HG03354 (cell line): ENCODE results near the gene PTPRE.

ENCODE experiments used
- ATAC-seq: cut with Tn5 transposase; IDR thresholded peaks from one replicate; pipeline ENCODE4 v1.9.1; 2021; ENCODE audit warnings: mild to moderate bottlenecking; ENCODE audit not compliant: unreplicated experiment, poor library complexity, severe bottlenecking

The PTPRE gene

DNA sequence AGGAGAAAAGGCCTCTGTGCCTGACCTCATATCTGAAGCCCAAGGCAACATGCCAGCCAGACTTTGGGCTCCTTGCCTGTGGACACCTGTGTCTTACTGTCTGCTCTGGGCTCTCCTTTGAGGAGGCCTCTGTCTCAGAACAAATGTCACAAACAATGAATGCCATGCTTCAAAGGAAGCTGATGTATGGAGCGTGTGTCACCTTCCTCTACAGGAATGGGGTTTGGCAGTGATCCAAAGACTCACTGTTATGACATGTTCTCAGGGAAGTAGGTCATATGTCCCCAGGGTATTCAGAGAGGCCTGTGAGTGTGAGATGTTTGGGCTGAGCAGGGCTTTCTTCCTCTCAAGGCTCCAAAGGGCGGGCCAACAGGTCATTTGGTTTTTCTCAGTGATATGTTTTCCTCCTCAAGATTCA lies 38.4 kb downstream of the PTPRE start:
- no peak for ATAC-seq

- ATAC-seq = no peak
Measured at GRCh38 chr10:127945948-127946711, 39.2 kb downstream of the PTPRE start.

DNA sequence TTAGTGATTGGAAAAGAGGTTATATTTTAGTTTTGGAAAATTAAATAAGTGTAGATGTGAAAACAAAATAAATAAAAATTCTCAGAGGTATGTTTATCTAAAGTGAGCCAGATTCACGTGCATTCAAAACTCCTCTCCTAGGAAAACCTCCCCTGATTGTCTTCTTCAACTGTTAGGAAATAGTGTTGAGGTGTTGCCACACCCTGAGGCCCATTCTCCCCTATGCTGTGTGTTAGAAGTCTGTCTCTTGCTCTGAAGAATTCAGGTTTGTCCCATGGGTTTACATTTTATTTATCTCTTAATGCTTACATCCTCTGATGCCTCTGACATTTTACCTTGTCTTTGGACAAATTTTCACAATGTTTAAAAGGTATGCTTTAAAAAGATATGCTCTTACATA lies 40.3 kb downstream of the PTPRE start:
- ATAC-seq = no peak

DNA sequence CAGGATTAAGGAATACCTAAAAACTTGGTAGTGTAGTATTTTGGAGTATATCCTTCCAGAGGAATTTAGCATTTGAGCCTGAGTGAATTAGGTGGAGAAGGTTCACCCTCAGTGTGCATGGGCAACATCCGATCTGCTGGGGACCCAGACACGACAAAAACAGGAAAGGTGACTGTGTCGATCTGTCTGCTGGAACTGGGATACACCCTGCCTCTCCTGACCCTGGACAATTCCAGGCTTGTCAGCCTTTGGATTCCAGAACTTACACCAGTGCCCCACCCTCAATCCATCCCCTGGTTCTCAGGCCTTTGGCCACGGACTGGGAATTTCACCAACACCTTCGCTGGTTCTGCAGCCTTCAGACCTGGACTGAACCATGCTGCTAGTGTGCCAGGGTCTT lies 41.9 kb downstream of the PTPRE start:
- ATAC-seq = no peak

DNA sequence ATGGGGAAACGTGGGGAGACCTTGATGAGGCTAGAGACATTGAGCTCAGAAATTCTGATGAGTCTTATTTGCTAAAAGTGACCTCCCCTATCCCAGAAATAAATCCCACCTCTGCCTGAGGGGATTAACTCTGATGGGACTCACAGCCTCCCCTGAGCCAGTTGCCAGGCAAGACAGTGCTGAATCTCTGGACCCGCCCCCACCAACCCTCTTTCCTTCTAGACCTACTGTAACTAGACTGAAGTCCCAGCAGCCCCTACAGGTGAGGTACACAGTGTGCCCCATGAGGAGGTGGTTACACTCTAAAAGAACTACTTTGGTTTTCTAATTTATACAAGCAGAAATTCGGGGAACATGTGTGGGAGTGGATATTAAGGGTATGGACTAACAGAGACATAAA lies 42.9 kb downstream of the PTPRE start:
- ATAC-seq = no peak

DNA sequence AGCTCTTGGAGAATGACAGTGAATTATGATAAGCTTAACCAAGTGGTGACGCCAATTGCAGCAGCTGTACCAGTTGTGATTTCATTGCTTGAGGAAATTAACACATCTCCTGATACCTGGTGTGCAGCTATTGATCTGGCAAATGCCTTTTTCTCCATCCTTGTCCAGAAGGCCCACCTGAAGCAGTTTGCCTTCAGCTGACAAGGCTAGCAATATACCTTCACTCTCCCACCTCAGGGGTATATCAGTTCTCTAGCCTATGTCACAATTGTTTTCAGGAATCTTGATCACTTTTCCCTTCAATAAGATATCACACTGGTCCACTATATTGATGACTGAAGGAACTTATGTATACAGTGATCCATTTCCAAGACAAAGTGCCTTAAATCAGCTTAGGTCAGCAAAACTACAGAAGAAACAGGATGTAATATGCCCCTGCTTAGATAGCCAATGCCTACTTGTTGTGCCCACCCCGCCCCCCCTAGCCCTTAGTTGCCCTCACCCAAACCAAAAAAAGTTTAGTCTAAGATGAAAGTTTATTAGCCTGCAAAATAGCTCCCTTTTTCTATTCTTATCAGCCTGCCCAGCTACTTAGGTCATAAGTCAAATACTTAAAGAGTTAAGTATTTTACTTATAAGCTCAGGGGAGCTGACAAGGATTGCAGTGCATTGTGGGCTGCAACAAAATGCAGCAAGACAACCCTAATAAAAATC lies 45.1 kb downstream of the PTPRE start:
- no peak for ATAC-seq

DNA sequence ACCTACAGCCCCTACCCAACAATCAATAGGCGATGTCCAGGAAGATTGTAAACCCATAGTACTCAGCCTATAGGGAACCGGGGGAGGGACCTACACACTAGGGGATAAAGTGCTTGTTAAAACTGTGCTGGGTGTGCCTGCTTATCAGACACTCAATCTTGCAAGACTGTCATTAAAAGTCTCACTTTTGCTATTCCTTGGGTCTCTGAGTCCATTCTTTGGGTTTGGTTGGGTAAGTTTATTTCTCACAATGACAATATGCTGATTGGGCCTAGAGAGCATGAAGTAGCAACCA lies 45.6 kb downstream of the PTPRE start:
- ATAC-seq = no peak

GRCh38 chr10:127952918-127953317 lies 46.0 kb downstream of the PTPRE start:
- no peak for ATAC-seq

- ATAC-seq = no peak
Measured at GRCh38 chr10:127953876-127954275, 47.0 kb downstream of the PTPRE start.

DNA sequence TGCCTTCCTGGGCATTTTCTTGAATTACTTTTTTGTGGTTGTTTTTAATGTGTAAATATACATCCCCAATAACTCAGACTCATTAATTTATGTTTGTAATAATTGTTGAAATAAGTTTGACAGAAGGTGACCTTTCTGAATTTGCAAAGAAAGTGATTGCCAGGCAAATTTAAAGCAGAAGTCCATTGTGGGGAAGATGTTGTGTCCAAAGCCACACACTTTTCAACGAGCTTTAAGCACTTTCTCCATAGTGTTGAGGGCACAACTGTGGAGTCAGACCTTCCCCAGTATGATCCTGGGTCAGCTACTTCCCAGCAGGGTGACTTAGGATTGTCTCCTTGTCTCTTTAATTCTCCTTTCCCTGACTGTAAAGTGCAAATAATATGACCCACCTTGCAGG lies 52.5 kb downstream of the PTPRE start:
- no peak for ATAC-seq

GRCh38 chr10:127961071-127961470 lies 54.2 kb downstream of the PTPRE start:
- no peak for ATAC-seq

DNA sequence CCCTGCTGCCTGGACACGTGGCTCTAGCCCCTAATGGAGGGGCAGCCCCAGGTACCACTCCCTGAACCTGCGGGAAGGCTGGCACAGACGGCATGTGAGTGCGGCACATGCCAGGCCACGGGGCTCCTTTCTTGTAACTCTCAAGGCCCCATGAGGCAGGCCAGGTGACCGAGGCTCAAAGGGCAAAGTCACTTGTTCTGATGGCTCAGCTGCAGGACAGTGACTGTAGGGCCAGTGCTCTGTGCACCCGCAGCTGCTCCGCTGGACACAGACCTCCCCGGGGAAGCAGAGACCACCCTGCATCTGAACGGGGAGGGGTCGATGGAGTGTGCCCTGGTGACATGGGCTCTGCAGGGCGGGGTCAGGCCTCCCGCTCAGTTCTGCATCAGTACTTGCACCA lies 55.3 kb downstream of the PTPRE start:
- no peak for ATAC-seq

DNA sequence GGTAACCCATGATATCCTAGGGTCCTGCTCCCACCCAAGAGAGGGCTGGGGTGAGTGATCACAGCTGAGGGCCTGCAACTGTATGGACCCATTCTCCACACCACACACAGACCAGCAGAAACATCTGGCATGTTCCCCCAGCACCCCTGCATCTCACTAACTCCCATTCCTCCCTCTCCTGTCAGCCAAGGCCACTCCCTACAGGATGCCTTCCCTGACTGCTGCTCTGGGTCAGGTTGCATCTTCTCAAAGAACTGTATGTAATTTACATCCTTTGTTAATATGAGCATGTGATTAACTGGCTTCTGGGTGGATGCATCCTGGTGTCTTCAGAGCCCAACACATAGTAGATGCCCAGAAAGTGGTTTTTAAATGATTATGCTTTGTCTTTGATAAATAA lies 56.2 kb downstream of the PTPRE start:
- ATAC-seq = no peak

DNA sequence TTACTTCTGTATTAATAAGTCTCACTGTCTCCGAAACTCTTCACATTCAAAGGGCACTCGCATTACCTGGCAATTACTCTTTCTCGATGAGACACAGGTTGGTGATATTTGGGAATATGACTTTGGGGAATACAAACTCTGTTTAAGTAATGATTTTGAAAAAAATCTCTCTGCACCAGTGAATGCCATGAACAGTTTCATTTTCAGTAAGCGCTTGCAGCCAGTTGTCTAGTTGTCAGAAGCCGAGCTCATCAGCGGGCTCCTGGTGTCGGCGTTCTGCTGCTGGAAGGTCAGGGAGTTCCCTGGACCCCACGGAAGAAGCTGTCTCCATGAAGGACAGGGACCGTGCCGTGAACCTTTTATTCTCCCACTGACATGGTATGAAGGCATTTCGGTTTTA lies 57.7 kb downstream of the PTPRE start:
- no peak for ATAC-seq

- ATAC-seq = no peak
Measured at GRCh38 chr10:127966875-127967274, 60.0 kb downstream of the PTPRE start.

- ATAC-seq = no peak
Measured at GRCh38 chr10:127968027-127968441, 61.1 kb downstream of the PTPRE start.

GRCh38 chr10:127968659-127969058 lies 61.8 kb downstream of the PTPRE start:
- no peak for ATAC-seq

DNA sequence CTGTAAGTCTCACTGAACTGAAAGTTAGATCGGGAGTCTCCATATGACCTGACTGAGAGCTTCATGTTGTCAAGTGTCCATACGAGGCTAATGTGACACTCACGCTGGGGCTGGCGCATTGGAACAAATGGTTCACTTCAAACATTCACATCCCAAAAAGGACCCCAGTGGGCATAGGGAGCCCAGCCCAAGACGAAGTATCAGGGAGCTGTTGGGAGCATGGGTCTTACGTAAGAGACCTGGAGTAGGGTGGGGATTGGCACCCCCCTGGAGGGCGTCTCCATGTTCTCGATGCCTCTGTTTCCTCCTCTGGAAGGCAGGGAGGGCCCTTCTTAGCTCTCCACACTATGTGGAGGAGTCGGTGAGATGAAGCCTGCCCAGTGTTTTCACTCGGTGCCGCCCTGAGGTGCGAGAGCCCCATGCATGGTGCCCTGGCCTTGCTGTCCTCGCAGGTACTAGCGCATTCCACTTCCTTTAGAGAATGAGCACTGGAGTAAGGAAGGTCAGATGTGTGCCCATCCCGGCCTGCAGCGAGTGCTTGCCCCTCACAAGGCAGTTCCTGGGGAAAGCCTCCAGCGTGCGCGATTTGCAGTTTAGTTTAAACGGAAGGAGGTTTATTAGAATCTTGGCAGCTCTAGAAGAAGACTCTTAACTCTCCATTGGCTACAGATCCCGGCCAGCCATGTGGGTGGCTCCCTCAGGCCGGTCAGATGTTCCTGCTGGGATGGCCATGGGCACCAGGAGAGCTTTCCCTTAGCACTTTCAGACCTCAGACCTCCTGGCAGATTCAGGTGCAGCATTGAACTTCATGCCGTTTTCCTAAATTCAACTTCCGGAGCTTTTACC lies 64.4 kb downstream of the PTPRE start:
- ATAC-seq = no peak

- no peak for ATAC-seq
Measured at GRCh38 chr10:127971963-127972615, 65.2 kb downstream of the PTPRE start.

DNA sequence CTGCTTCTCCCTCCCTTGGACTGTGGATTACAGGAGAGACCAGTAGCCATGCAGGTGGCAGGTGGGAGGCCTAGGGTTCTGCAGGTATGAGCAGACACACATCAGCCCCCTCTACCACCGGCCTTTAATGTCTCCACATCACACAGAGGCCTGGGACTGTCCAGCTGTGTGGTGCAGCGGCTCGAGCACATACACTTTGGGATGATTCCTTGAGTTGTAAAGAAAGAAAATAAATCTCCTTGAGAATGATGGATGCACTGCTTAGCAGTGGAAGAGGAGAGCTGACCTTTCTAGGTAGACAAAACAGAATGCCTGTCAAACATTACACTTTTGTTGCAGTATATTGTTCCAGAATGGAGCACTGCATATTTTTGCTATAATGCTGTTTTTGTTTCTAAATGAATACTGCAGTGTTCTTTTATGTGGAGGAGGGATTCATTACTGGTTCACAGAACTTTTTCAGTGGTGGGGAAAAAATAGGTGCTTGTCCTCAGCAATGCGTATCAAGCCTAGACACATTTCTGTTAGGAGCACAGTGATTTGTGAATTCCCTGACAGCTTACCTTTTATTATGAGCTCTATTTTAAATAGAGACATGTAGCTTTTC lies 66.0 kb downstream of the PTPRE start:
- no peak for ATAC-seq
